ENCODE measurements around the gene CLDN20. TPM values are rescaled to one million over a fixed set of nuclear protein-coding genes. Genes with fewer than 3 reads are reported as not detected.
"Not testable (repeated sequence)": the region's sequence is repeated elsewhere in the genome, so short reads cannot be mapped to it uniquely, and the experiment has no call there.

Gene CLDN20
- total RNA-seq, 4 donors from 2014 or later: not detected

GRCh38 chr6:155260686-155261085, 3.1 kb upstream of the CLDN20 start:
- no peak for TF ChIP-seq CTCF (IDR thresholded peaks at IDR 0.05)
- ATAC-seq (ENCODE audit: low FRiP score) (no peak), DNase-seq (ENCODE audit: low spot score) (no peak)

- DNase-seq (ENCODE audit: low spot score) (no peak), ATAC-seq (ENCODE audit: low FRiP score) (no peak)
- no peak for TF ChIP-seq CTCF (IDR thresholded peaks at IDR 0.05)
Observed at GRCh38 chr6:155261111-155261900, 2.5 kb upstream of the CLDN20 start.

- ATAC-seq (ENCODE audit: low FRiP score) (no peak), DNase-seq (ENCODE audit: low spot score) (no peak)
- TF ChIP-seq CTCF (IDR thresholded peaks at IDR 0.05): no peak
Observed at GRCh38 chr6:155262655-155263054, 1.2 kb upstream of the CLDN20 start.

GRCh38 chr6:155264693-155265320, 994 bp downstream of the CLDN20 start:
- ATAC-seq (ENCODE audit: low FRiP score): no peak
- no peak for DNase-seq (ENCODE audit: low spot score)
- TF ChIP-seq CTCF (IDR thresholded peaks at IDR 0.05): no peak

GRCh38 chr6:155265843-155266535, 2.2 kb downstream of the CLDN20 start:
- DNase-seq (ENCODE audit: low spot score) (no peak), ATAC-seq (ENCODE audit: low FRiP score) (no peak)
- TF ChIP-seq CTCF (IDR thresholded peaks at IDR 0.05): no peak

- no peak for DNase-seq (ENCODE audit: low spot score)
- TF ChIP-seq CTCF (IDR thresholded peaks at IDR 0.05): no peak
- ATAC-seq (ENCODE audit: low FRiP score): no peak
Observed at GRCh38 chr6:155267411-155267810, 3.6 kb downstream of the CLDN20 start.

GRCh38 chr6:155268088-155268867, 4.5 kb downstream of the CLDN20 start:
- DNase-seq (ENCODE audit: low spot score); ATAC-seq (ENCODE audit: low FRiP score): not testable (repeated sequence)

All from omental fat pad (tissue), 4 donors.